ENCODE measurements around the gene SNPH.

DNA sequence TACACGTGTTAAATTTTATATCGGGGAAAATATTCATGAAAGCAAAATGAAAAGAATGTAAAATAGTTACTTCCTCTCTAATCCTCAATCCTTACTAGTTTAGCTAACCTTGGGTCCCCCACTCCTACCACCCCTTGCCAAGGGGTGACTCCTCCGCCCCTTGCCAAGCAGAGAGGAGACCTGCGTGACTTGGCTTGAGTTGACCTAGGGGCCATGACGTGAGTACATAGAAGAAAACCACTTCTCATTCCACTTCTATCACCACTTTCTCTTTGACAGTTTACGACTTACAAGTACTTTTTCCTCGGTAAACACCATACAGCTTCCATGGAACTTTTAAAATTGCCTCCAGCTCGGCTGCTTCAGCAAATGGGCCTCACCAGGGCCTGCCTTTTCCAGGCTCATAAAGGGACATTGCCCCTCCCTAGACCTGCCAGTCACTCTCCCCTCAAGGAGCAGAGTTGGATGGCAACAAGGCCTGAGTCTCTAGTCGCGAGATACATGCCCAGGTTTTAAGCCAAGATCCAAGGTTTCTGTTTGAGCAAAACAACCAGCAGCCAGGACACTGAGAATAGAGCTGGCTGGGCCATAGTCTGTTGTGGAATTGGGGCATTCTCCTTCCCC is 32.9 kb downstream of the SNPH start:
- TF ChIP-seq CTCF (IDR thresholded peaks at IDR 0.05; ENCODE audit: low read length) (no peak), EZH2 (optimal IDR thresholded peaks at IDR 0.05; ENCODE audit: low read depth, low read length) (no peak), EZH2phosphoT487 (IDR thresholded peaks at IDR 0.05; ENCODE audit: low read length) (no peak)
